Measurements from ENCODE around the gene AP1G2. TPM values are rescaled to one million over a fixed set of nuclear protein-coding genes. Genes with fewer than 3 reads are reported as not detected.

AP1G2 gene
- polyA plus RNA-seq, 1 of the 3 experiments (the other 2 are of a cell fraction) = 88.3 TPM

GRCh38 chr14:23582906-23583760, 15.5 kb upstream of the AP1G2 start:
- POLR2A ChIA-PET = no interaction called here

GRCh38 chr14:23580948-23581281, 13.3 kb upstream of the AP1G2 start:
- WGBS (ENCODE audit: low lambda C conversion rate) = 91% methylated on average over 8 of the region's 8 CpGs
- POLR2A ChIA-PET = interaction anchor here (1.7 kb wide), 1 partner anchor 9 kb away, joined by 5 read pairs; no protein-coding TSS in a partner anchor
- no peak for TF ChIP-seq RFX5 (IDR thresholded peaks at IDR 0.05; ENCODE audit: low read length)
- no peak for TF ChIP-seq SIN3A (IDR thresholded peaks at IDR 0.05; ENCODE audit: borderline replicate concordance, low read depth, low read length)
- TF ChIP-seq ELF1 (IDR thresholded peaks at IDR 0.05) = no peak
- no peak for TF ChIP-seq IRF3 (IDR thresholded peaks at IDR 0.05; ENCODE audit: low read depth, low read length)
- no peak for TF ChIP-seq MAX (IDR thresholded peaks at IDR 0.05; ENCODE audit: low read depth)
- no peak for TF ChIP-seq REST (IDR thresholded peaks at IDR 0.05; ENCODE audit: low read depth, low read length)
- TF ChIP-seq FOXM1 (IDR thresholded peaks at IDR 0.05; ENCODE audit: low read depth) = no peak
- no peak for TF ChIP-seq CHD2 (IDR thresholded peaks at IDR 0.05; ENCODE audit: low read length, partially characterized antibody)
- no peak for TF ChIP-seq TAF1 (IDR thresholded peaks at IDR 0.05; ENCODE audit: borderline replicate concordance, low read depth, low read length)
- TF ChIP-seq JUND (IDR thresholded peaks at IDR 0.05) = no peak

More at GRCh38 chr14:23582906-23583760, 15.5 kb upstream of the AP1G2 start:
- Histone ChIP-seq H3K4me2 (no peak overlapping the region), H3K9ac (no peak overlapping the region), H3K4me1 (ENCODE audit: control insufficient read depth in 1 of 2, insufficient read depth in 2 of 2, low read depth in 1 of 2, low read length in 1 of 2) (peaks cover 0 to 14% of the 10 kb centered on the region in 2 experiments; a peak in 1 of 4 replicates), H2AFZ (ENCODE audit: low read depth) (no peak overlapping the region), H3K27me3 (ENCODE audit: insufficient read depth) (no peaks in the 10 kb centered on the region), H3K79me2 (ENCODE audit: insufficient read depth) (no peaks in the 10 kb centered on the region), H3K9me2 (no peaks in the 10 kb centered on the region), H4K20me1 (ENCODE audit: insufficient read depth) (no peaks in the 10 kb centered on the region), H3K9me3 (no peaks in the 10 kb centered on the region), H3F3A (replicated peaks; ENCODE audit: insufficient read depth) (no peaks in the 10 kb centered on the region), H3K36me3 (replicated peaks in 1 of 2; ENCODE audit: control insufficient read depth in 1 of 2, insufficient read depth in 2 of 2, low read length in 1 of 2) (no peaks in the 10 kb centered on the region), H3K4me3 (ENCODE audit: low read depth in 2 of 2, low read length in 1 of 2) (no peak overlapping the region), H3K27ac (ENCODE audit: low read depth in 2 of 2, low read length in 1 of 2) (no peak overlapping the region; a peak in 1 of 4 replicates)
- CTCF ChIA-PET = interaction anchor here (0.8 to 1.3 kb wide), 3 partner anchors 23 to 327 kb away, joined by 3 to 4 read pairs (median 3); no protein-coding TSS in a partner anchor
- 75% methylated on average over 3 of the region's 3 CpGs for WGBS (ENCODE audit: low lambda C conversion rate)
- DNase-seq = no peak
- TF ChIP-seq POLR2AphosphoS5 (IDR thresholded peaks at IDR 0.05; ENCODE audit: low read depth, low read length) (no peak), JUND (IDR thresholded peaks at IDR 0.05) (no peak), EP300 (IDR thresholded peaks at IDR 0.05; ENCODE audit: borderline replicate concordance in 1 of 2, low read depth in 1 of 2, low read length in 1 of 2) (no peak), CTCF (IDR thresholded peaks at IDR 0.05) (no peak), EZH2phosphoT487 (IDR thresholded peaks at IDR 0.05; ENCODE audit: borderline replicate concordance, low read depth) (no peak), NRF1 (IDR thresholded peaks at IDR 0.05; ENCODE audit: low read depth, low read length) (no peak), MXI1 (IDR thresholded peaks at IDR 0.05; ENCODE audit: low read depth, low read length) (no peak), TAF1 (IDR thresholded peaks at IDR 0.05; ENCODE audit: borderline replicate concordance, low read depth, low read length) (no peak)

More at GRCh38 chr14:23580948-23581281, 13.3 kb upstream of the AP1G2 start:
- H3K9me3 ChIP-seq = no peaks in the 10 kb centered on the region
- no peak overlapping the region for H3K9ac ChIP-seq
- H3K4me3 ChIP-seq (ENCODE audit: low read depth in 2 of 2, low read length in 1 of 2) = no peak overlapping the region
- CTCF ChIA-PET = interaction anchor here (0.7 to 4.3 kb wide), 5 partner anchors 8 to 753 kb away, joined by 3 to 19 read pairs (median 4); no protein-coding TSS in a partner anchor
- H4K20me1 ChIP-seq (ENCODE audit: insufficient read depth) = no peaks in the 10 kb centered on the region
- H3K27ac ChIP-seq (ENCODE audit: low read depth in 2 of 2, low read length in 1 of 2) = no peak overlapping the region
- H3K36me3 ChIP-seq (replicated peaks in 1 of 2; ENCODE audit: control insufficient read depth in 1 of 2, insufficient read depth in 2 of 2, low read length in 1 of 2) = no peaks in the 10 kb centered on the region
- no peaks in the 10 kb centered on the region for H3K79me2 ChIP-seq (ENCODE audit: insufficient read depth)
- no peak for DNase-seq
- H2AFZ ChIP-seq (ENCODE audit: low read depth) = no peak overlapping the region
- peaks cover 0 to 19% of the 10 kb centered on the region in 2 experiments; a peak in 1 of 4 replicates for H3K4me1 ChIP-seq (ENCODE audit: control insufficient read depth in 1 of 2, insufficient read depth in 2 of 2, low read depth in 1 of 2, low read length in 1 of 2)
- no peaks in the 10 kb centered on the region for H3F3A ChIP-seq (replicated peaks; ENCODE audit: insufficient read depth)
- H3K27me3 ChIP-seq (ENCODE audit: insufficient read depth) = no peaks in the 10 kb centered on the region
- no peak overlapping the region for H3K4me2 ChIP-seq
- H3K9me2 ChIP-seq = no peaks in the 10 kb centered on the region
